ENCODE measurements around the gene CLP1. TPM values are rescaled to one million over a fixed set of nuclear protein-coding genes. Genes with fewer than 3 reads are reported as not detected.

CLP1 gene
- total RNA-seq, 6 donors from 2014 or later: 10.5 to 16.9 (median 13.4) TPM

DNA sequence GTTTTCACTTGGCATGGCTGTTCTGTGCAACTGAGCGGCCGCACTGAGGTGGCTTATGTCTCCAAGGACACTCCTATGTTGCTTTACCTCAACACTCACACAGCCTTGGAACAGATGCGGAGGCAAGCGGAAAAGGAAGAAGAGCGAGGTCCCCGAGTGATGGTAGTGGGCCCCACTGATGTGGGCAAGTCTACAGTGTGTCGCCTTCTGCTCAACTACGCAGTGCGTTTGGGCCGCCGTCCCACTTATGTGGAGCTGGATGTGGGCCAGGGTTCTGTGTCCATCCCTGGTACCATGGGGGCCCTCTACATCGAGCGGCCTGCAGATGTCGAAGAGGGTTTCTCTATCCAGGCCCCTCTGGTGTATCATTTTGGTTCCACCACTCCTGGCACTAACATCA lies 2.1 kb downstream of the CLP1 start:
- TF ChIP-seq POLR2AphosphoS5 (IDR thresholded peaks at IDR 0.05) (no peak), EP300 (IDR thresholded peaks at IDR 0.05) (no peak), POLR2A (IDR thresholded peaks at IDR 0.05) (no peak)
- TF ChIP-seq, protein P1, sequence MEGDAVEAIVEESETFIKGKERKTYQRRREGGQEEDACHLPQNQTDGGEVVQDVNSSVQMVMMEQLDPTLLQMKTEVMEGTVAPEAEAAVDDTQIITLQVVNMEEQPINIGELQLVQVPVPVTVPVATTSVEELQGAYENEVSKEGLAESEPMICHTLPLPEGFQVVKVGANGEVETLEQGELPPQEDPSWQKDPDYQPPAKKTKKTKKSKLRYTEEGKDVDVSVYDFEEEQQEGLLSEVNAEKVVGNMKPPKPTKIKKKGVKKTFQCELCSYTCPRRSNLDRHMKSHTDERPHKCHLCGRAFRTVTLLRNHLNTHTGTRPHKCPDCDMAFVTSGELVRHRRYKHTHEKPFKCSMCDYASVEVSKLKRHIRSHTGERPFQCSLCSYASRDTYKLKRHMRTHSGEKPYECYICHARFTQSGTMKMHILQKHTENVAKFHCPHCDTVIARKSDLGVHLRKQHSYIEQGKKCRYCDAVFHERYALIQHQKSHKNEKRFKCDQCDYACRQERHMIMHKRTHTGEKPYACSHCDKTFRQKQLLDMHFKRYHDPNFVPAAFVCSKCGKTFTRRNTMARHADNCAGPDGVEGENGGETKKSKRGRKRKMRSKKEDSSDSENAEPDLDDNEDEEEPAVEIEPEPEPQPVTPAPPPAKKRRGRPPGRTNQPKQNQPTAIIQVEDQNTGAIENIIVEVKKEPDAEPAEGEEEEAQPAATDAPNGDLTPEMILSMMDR (IDR thresholded peaks at IDR 0.05): no peak
- no peak for ATAC-seq (ENCODE audit: low FRiP score in 2 of 2)
- no peaks in the 10 kb centered on the region for H3K9me3 ChIP-seq
- no peak for DNase-seq
- no peak overlapping the region for H3K27ac ChIP-seq
- peaks cover 23 to 38% (median 30%) of the 10 kb centered on the region in 4 donors for H3K36me3 ChIP-seq
- H3K4me1 ChIP-seq: peaks cover 9 to 31% (median 12%) of the 10 kb centered on the region in 4 donors
- no peaks in the 10 kb centered on the region for H3K27me3 ChIP-seq
- H3K4me3 ChIP-seq: no peak overlapping the region
- WGBS, 2 donors: 93 to 96% methylated on average over 12 to 14 of the region's 14 CpGs

DNA sequence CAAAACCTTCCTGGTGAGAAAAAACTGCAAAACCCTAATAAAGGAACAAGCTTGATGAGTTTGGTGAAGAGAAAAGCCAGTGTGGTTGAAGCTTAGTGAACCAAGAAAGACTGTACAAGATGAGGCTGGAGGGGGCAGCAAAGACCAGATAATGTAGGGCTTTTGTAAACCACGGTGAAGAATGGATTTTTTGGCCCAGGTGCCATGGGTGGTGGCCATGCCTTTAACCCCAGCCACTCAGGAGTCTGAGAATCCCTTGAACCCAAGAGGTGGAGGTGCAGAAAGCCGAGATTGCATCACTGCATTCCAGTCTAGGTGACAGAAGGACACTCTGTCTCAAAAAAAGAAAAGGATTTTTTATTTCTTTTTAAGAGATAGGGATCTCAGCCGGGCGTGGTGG lies 5.3 kb downstream of the CLP1 start:
- Histone ChIP-seq H3K27me3 (no peaks in the 10 kb centered on the region), H3K9me3 (no peaks in the 10 kb centered on the region), H3K27ac (no peak overlapping the region), H3K4me3 (no peak overlapping the region), H3K36me3 (peaks cover 23 to 38% (median 30%) of the 10 kb centered on the region in 4 donors), H3K4me1 (peaks cover 9 to 37% (median 17%) of the 10 kb centered on the region in 4 donors)
- 66 to 68% methylated on average over 4 of the region's 4 CpGs for WGBS, 2 donors
- ATAC-seq (ENCODE audit: low FRiP score in 2 of 2): no peak
- DNase-seq: no peak
- TF ChIP-seq, protein P1 (IDR thresholded peaks at IDR 0.05): no peak
- no peak for TF ChIP-seq EP300 (IDR thresholded peaks at IDR 0.05)
- no peak for TF ChIP-seq POLR2A (IDR thresholded peaks at IDR 0.05)
- TF ChIP-seq POLR2AphosphoS5 (IDR thresholded peaks at IDR 0.05): no peak

DNA sequence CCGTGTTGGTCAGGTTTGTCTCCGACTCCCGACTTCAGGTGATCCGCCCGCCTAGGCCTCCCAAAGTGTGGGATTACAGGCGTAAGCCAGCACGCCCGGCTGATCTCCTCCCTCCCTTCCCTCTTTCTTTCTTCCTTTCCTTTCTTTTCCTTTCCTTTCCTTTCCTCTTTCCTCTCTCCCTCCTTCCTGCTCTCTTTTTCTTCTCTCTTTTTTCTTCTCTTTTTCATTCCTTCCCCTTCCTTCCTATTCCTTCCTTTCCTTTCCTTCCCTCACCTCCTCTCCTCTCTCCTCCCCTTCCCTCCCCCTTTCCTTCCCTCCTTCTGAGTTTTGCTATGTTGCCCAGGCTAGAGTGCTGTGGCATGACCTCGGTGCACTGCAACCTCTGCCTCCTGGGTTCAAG lies 6.4 kb downstream of the CLP1 start:
- no peak for DNase-seq
- H3K36me3 ChIP-seq: peaks cover 23 to 38% (median 30%) of the 10 kb centered on the region in 4 donors
- 80 to 94% methylated on average over 9 of the region's 9 CpGs for WGBS, 2 donors
- no peak for TF ChIP-seq EP300 (IDR thresholded peaks at IDR 0.05)
- no peak for TF ChIP-seq POLR2AphosphoS5 (IDR thresholded peaks at IDR 0.05)
- TF ChIP-seq POLR2A (IDR thresholded peaks at IDR 0.05): no peak
- H3K27ac ChIP-seq: no peak overlapping the region
- ATAC-seq (ENCODE audit: low FRiP score in 2 of 2): no peak
- H3K4me3 ChIP-seq: no peak overlapping the region
- no peaks in the 10 kb centered on the region for H3K27me3 ChIP-seq
- H3K4me1 ChIP-seq: peaks cover 4 to 27% (median 9%) of the 10 kb centered on the region in 4 donors
- H3K9me3 ChIP-seq: no peaks in the 10 kb centered on the region

DNA sequence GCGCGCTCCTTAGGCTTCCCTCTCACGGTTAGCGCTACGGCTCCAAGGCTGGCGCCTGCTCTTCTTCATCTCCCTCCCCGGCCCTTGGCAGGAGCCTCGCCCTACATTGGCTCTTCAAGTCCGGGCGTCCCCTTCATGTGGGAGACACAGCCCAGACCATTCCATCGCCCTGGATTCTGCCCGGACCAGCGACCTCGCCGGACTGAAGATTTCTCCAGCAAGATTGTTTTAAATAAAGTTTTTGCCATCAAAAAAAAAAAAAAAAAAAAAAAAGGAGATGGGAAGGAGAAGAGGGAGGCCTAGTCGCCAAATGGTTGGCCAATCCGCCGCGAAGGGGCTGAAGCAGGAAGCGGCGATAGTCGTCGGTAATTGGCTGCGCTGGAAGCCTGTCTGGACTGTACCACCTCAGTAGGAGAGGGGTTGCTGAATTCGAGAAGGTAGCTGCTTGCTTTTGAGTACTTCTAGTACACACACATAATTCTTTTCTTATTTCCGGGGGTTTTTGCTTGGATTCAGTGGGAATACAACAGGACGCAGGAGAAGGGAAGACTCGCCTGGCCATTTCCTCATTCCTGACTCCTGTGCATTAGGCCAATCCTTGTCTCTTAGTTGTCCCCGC lies 9.7 kb downstream of the CLP1 start:
- Histone ChIP-seq H3K9me3 (no peaks in the 10 kb centered on the region), H3K4me3 (peak overlapping the region; percentile 71 to 94 (median 74)), H3K4me1 (peaks cover 18 to 31% (median 26%) of the 10 kb centered on the region in 4 donors), H3K27ac (peak overlapping the region; percentile 96 to 99 (median 98)), H3K27me3 (no peaks in the 10 kb centered on the region), H3K36me3 (peaks cover 0 to 9% (median 8%) of the 10 kb centered on the region in 4 donors)
- ATAC-seq (ENCODE audit: low FRiP score in 2 of 2) (peak; percentile 95 to 97), DNase-seq (peak; percentile 88 to 99)
- TF ChIP-seq POLR2A (IDR thresholded peaks at IDR 0.05) (no peak), EP300 (IDR thresholded peaks at IDR 0.05) (no peak), POLR2AphosphoS5 (IDR thresholded peaks at IDR 0.05) (peak in 1 of 2 donors; percentile 11)
- TF ChIP-seq, protein P1 (IDR thresholded peaks at IDR 0.05): no peak
- 0 to 1% methylated on average over 25 to 29 of the region's 29 CpGs for WGBS, 2 donors

DNA sequence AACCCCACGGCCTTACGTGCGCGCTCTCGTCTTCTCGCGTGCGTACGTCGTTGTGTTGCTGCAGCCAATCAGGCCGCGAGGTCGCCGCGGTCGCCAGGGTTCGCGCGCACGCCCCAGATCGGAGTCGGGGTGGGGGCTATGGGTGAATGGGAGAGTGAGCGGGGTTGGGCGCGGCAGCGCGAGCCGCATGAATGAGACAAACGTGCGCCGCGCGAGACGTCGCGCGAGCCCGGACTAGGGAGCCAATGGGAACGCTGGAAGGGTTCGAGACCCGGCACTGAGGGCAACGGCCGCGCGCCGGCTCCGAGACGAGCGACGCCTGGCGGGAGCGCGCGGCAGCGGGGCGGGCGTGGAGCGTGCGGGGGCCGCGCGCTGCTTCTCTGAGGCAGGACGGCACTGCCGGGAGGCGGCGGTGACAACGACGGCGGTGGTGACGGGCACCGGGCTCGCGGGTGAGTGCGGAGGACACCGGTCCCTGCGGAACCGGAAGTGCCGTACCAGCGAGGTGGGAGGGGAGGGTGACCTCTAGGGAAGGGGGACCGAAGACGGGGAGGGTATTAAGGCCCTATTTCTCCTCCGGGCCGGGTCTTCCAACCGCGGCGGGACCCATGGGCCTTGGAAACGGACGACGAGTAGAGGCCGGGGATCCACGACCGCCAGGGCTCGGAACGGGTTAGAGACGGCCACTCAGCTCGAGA lies 10.3 kb downstream of the CLP1 start, which contains the start of gene ZDHHC5:
TSS of gene ZDHHC5 (plus strand) at position 379 of the 698 bp plus-strand sequence. CDS start 4,977 bp downstream, outside the sequence.
- Histone ChIP-seq H3K4me3 (peak within 1 kb of the TSS; percentile 71 to 94 (median 74)), H3K4me1 (peaks cover 18 to 31% (median 26%) of the 10 kb centered on the region in 4 donors), H3K27me3 (no peaks in the 10 kb centered on the region), H3K9me3 (no peaks in the 10 kb centered on the region), H3K27ac (peak within 1 kb of the TSS; percentile 96 to 99 (median 98)), H3K36me3 (peaks cover 0 to 11% (median 9%) of the 10 kb centered on the region in 4 donors)
- peak; percentile 96 to 99 for ATAC-seq (ENCODE audit: low FRiP score in 2 of 2)
- 0 to 1% methylated on average over 28 to 94 of the region's 96 CpGs for whole genome bisulfite sequencing, 2 donors
- peak; percentile 98 to 100 for DNase-seq
- TF ChIP-seq EP300 (IDR thresholded peaks at IDR 0.05) (no peak), POLR2A (IDR thresholded peaks at IDR 0.05) (peak in 3 of 4 donors; percentile 59 to 91 (median 90)), POLR2AphosphoS5 (IDR thresholded peaks at IDR 0.05) (peak; percentile 76 to 80)
- TF ChIP-seq, protein P1 (IDR thresholded peaks at IDR 0.05): peak; percentile 47 to 87 (median 80)

All from upper lobe of left lung (tissue), 6 donors.